Stimulated activated CD8-positive, alpha-beta memory T cell treated with anti-CD3 and anti-CD28 coated beads, Interleukin-12 subunit alpha, Interleukin-12 subunit beta, amount 100 ng/mL, for 1 hour (primary cell): ENCODE measurements around the gene SBK2.

Experiments
- DNase-seq: peaks from one replicate; pipeline ENCODE4 v3.0.0-alpha.2; 2020; ENCODE audit warnings: low read depth

Gene SBK2

DNA sequence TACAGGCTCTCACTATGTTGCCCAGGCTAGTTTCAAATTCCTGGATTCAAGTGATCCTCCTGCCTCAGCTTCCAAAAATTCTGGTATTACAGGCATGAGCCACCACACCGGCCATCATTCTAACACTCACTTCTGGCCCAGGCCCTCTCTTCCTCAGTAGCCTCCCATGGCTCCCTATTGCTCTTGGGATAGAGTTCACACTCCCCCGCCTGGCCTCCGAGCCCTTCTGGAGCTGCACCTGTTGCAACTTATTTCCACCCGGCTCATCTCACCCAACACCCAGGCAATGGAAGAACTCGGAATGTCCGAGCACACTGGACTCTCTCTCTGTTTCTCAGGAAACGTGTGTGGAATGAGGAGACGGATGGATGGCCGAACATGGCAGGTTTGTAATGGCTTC lies 17.4 kb upstream of the SBK2 start:
- DNase-seq: no peak

DNA sequence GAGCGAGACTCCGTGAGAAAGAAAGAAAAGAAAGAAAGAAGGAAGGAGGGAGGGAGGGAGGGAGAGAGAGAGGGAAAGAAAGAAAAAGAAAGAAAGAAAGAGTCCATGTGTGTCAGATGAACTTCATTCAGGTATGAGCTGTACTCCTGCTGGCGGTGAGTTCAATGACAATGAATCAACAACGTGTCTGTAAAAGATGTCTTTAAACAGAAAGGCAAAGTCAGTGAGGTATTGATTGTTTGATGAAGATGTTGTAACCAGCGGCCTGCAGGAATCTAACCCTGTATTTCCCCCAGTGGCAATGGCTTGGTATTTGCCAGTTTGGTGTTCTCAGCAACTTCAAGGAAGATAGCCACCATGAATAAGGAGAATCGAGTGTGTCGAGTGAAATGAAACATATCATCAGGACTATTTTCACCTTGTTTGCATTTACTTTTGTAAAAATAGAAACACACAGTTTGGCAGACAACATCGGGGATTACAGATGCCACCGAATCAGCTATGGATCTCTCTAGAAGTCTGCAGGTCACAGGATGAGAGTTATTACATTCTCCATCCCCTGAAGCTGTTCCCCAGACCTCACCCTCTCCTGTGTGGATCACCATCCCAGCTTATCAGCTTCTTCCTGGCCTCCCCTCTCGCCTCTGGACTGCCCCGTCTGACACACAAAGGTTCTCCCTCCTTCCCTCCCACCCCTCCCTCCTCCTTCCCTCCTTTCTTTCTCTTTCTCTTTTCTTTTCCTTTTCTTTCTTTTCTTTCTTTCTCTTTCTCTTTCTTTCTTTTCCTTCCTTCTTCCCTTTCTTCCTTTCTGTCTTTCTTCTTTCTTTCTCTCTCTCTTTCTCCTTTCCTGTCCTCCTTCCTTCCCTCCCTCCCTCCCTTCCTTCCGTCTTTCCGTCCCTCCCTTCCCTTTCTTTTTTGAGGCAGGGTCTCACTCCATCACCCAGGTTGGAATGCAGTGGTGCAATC lies 16.6 kb upstream of the SBK2 start:
- no peak for DNase-seq

DNA sequence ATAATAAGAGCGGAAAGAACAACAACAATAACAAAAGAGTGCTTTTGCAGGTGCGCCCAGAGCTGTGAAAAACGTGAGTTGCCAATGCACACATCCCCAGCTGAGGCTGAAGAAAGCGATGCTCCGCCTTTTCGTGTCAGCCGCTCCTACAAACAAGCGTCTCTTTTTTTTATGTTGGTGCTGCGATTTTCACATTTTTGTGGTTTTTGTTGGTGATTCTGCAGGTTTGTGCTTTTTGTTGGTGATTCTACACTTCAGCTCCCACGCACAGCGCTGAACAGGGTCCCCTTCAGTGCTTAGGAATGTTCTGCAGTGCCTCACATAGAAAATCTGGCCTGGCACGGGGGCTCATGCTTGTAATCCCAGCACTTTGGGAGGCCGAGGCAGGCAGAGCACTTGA lies 15.7 kb upstream of the SBK2 start:
- DNase-seq: no peak

DNA sequence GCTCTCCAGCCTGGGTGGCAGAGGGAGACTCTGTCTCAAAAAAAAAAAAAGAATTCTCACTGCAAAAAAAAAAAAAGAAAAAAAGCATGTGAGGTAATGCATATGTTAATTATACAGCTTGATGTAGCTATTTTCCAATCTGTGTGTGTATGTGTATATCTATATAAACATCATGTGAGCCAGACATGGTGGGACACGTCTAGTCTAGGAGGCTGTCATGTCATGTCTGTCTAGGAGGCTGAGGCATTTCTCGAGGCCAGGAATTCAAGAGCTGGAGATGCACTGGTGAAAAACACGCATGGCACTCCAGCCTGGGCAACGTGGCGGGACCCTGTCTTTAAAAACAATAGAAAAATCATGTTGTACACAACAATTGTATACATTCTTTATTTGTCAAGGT lies 15.3 kb upstream of the SBK2 start:
- DNase-seq: no peak

DNA sequence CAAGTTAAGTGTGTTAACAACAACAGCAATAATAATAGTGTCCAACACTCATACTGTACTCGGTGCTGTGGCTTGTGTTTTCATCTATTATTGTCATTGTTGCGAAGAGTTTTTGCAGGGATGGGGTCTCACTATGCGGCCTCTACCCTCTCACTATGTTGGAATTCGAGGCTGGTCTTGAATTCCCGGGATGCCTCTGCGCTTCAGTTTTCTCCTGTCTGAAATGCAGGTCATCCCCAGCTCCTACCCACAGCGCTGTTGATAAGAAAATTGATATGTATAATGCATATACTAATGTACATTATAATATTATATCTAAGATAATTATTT lies 13.4 kb upstream of the SBK2 start:
- DNase-seq: no peak

DNA sequence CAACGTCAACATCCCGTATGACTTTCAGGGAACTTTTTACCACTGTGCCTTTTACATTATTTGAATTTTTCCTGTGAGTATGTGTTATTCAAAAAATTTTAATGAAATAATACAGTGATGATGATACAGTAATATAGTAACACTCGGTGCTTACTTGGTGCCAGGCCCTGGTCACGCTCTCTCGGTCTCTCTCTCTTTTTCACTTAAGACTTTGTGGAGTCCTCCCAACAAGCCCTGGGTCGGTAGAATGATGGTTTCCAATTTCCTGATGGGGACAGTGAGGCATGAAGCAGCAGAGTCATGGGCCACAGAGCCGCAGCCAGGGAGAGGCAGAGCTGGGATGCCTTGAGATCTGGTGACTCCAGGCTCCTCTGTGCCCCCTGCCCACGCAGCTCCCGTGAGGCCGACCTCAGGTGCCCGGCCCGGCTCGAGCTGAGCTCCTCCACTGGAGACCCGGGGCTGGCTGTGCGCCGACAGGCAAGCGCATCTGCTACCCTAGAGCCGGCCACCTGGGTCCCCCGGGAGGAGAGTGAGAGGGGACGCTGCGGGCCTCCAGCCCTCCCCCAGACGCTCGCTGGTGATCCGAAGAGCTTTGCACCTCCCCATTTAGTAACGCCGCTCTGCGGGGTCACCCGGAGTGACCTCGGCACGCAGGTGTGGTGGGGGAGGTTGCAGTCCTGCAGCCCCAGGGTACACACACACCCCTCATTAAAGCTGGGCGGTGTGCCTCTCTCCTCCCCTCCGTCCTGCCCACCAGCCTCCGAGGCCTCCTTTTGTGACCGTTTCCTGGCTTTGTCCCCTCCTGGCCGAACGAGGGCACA lies 12.8 kb upstream of the SBK2 start:
- no peak for DNase-seq

DNA sequence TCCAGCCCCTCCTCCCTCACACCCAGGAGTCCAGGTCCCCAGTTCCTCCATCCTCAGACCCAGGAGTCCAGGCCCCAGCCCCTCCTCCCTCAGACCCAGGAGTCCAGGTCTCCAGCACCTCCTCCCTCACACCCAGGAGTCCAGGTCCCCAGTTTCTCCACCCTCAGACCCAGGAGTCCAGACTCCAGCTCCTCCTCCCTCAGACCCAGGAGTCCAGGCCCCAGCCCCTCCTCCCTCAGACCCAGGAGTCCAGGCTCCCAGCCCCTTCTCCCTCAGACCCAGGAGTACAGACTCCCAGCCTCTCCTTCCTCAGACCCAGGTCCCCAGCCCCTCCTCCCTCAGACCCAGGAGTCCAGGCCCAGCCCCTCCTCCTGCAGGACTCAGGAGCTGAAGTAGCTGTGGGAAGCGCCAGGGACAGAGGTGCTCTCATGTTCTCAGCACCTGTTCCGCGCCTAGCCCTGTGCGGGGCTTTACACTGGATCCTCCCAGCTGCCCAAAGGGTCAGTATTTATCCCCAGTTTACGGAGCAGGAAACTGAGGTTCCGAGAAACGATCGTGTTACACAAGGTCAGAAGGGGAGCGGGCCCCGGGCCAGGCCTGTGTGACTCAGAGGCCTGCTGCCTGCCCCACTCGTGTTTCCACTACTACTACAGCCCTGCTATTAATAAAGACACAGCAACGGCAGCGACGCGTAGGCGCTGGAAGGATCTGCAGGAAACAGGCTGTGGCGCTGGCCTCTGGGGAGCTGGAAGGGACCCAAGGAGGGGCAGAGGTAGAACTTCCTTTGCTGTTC lies 10.1 kb upstream of the SBK2 start:
- DNase-seq: no peak

DNA sequence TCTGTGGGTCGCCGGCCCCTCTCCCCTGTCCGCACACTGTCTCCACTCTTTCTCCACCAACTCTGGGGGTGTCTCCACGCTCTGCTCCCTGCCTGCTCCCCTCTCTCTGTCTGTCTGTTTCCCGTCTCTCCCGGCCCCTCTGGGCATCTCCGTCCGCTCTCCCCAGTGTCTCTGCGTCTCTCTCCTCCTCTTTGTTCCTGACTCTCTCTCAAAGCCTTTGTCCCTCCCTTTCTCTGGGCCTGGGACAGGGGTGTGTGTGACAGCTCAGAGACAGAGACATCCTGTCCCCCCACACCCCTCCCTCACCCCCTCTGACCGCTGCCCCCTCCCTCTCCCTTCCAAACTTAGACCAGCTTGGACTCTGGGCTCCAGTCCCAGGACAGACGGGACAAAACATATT lies 9.1 kb upstream of the SBK2 start:
- DNase-seq: no peak

DNA sequence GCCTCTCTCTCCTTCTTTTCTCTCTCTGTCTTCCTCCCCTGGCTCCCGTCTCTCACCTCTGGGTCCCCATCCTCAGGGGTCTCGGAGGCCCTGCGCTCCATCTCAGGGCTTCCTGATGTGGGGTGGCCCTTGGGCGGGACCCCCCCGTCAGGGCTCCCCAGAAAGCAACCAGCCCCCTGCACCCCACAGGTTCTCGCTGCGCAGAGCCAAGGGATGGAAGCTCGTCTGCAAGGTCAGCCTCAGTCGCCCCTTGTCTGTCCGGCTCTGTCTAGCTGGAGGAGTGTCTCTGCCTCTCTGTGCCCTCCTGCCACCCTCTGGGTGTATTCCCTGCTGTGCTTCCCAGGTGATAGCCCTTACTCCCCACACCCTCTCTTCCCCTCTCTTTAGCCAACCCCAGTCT lies 8.5 kb upstream of the SBK2 start, which contains the start of gene SBK3:
Gene SBK3, minus strand, starts transcription at position 101 of the 400 bp plus-strand sequence. Its CDS starts 0 bp downstream, at position 101.
- DNase-seq: no peak

DNA sequence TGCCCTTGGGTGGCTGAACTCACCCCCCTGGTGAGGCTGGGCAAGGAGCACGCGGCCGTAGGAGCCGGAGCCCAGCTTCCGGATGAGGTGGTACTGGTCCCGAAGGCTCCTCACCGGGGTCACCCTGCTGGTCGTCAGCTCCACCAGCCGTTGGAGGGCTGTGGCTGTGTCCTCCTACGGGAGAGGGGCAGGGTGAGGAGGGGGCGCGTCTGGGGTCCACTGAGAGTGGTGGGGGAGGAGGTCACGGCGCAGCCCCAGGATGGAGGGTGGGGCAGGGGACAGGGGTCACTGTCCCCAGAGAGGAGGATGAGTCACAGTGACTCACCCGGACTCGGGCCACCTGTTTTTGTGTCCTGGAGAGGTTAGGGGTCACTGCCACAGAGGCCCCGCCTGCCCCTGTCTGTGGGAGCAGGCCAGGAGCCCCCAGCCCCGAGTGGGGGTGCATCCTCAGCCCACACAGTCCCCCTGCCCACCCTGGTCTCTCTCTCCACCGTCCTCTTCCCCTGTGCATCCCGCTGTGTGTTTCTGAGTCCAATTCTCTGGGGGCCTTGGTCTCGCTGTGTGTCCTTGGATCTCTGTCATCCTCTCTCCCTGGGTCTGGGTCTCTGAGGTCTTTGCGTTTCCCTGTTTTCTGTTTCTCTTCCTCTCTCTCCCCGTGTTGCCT lies 8.0 kb upstream of the SBK2 start:
- no peak for DNase-seq

DNA sequence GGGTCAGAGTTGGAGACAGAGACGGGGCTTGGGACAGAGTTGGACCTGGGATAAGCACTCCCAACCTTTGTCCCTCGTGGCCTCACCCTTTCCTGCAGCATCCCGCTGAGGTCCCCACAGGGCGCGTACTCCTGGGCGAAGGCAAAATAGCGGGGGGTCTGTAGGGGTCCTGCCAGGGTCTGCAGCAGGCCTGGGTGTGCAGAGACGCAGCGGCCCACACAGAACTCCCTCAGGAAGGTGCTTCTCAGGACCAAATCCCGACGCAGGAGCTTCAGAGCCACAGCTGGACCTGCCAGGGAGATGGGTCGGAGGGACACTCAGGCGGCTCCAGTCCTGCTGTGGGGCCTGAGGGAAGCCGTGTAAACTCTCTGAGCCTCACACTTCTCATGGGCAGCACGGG lies 7.1 kb upstream of the SBK2 start:
- DNase-seq: no peak

DNA sequence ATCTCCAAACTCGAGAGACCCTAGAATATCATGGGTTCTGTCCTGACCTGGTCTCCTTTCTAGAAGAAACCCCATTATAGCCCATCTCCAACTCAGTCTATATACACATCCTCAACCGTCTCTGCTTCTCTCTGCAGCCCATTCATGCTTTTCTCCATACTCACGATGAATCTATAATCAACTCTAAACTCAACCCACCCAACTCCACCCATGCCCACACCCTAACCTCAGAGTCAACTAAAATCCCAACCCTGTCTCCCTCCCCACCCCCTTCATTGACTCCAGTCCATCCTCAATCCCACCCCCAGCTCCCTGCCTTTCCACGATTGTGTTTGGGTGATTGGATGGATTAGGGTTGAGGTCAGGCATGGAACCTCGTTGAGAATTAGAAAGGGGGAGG lies 6.6 kb upstream of the SBK2 start:
- no peak for DNase-seq

DNA sequence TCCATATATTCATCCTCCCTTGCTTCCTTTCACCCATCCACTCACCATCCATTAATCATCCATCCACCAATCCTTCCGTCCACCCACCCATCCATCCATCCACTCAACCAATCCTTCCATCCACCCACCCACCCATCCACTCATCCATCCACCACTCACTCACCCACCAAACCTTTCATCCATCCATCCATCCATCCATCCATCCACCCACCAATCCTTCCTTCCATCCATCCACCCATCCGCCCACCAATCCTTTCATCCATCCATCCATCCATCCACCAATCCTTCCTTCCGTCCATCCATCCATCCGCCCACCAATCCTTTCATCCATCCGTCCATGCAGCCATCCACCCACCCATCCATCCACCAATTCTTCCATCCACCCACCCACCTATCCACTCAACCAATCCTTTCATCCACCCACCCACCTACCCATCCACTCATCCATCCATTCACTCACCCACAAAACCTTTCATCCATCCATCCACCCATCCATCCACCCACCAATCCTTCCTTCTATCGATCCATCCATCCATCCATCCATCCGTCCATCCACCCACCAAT lies 5.4 kb upstream of the SBK2 start:
- DNase-seq: no peak

DNA sequence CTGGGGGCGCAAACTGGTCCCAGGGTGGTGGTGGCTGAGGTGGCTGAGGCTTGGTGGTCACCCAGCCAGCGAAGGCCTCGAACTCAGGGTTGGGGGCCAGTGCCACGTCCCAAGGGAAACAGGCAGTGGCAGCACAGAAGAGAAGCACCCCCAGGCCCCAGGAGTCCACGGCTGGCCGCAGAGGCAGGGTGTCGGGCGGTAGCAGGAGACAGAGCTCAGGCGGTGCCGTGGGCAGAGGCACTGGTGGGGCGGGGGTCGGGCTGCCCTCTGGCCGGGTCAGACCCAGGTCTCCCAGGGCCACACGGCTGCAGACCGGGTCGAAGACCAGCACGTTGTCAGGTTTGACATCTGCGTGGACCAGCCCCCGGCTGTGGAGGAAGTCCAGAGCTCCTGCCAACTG lies 4.2 kb upstream of the SBK2 start:
- DNase-seq: no peak

DNA sequence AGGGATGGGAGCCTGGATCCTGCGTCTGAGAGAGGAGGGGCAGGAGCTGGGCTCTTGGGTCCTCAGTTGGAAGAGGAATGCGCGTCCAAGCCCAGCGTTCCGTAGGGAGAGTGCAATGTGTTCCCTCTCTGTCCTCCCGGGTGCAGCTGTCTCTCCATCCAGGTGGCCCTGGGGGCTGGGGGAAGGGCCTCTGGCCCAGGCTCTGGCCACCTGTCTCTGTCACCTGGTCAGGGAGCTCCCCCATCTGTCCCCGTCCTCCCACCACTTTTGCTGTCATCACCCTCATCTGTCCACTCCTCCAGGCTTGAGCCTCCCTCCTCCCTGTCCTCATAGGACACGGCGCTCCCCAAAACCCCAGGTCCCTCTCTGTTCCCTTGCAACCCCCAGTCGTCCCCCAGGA lies 3.7 kb upstream of the SBK2 start:
- DNase-seq: no peak

DNA sequence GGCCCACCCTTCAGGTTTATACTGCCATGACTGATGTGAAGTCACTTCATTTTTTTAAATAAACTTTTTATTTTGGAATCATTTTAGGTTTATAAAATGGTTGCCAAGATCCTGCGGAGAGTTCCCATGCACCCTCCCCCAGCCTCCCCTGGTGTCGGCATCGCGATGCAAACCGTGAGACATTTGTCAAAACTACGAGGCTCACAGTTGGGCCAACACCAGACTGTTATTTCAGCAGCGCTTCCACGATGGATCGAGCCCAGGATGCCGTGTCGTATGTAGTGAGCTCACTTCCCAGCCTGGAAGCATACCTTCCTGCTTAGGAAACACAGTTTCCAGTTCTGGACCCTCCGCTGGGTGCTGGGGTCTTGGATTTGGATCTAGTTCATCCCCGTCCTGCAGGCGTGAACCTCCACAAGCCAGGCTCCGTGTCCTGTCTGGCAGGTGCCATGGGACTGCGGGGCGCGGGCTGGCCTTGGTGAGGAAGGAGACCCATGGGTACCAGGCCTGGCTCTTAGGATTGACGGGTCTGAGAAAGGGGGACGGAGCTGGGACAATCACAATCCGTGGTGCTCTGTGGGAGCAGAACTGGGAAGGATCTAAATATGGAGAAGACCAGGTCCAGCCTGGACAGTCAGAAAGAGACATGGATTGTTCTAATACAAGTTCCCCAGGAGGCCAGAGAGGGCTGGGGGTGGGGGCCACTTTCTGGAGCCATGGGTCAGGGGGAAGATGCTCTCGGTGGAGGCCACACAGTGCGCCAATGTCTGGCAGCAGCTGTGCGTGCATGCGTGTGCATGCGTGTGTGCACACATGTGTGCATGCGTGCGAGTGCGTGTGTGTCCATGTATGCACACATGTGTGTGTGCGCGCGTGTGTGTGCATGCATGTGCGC lies 2.4 kb upstream of the SBK2 start:
- DNase-seq: no peak

DNA sequence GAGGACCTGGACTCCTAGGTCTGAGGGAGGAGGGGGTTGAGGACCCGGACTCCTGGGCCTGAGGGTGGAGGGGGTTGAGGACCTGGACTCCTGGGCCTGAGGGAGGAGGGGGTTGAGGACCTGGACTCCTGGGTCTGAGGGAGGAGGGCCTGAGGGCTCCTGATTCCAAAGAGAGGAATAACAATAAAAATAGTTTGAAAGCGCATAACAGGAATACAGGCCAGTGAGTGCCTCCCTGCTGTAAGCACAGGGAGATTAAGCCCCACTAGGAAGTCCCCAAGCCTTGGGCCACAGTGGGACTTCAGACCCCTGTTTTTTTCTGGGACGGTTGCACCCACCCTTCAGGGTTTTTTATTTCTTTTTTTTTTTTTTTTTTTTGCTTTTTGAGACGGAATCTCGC lies 1.2 kb upstream of the SBK2 start:
- DNase-seq: no peak

DNA sequence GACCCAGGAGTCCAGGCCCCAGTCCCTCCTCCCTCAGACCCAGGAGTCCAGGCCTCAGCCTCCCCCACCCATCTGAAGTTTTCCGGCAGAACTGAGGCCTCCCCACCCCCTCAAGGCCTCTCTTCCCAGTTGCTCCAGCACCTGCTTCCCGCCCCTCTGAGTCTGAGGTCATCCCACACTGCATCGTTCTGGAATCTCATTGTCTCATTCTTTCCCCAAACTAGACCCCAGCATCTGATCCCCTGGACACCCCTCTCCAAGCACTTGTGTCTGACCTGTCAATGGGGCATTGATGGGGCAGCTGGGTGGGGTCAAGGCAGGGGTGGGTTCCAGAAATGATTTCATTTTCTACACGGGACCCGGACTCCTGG lies 793 bp upstream of the SBK2 start:
- no peak for DNase-seq

DNA sequence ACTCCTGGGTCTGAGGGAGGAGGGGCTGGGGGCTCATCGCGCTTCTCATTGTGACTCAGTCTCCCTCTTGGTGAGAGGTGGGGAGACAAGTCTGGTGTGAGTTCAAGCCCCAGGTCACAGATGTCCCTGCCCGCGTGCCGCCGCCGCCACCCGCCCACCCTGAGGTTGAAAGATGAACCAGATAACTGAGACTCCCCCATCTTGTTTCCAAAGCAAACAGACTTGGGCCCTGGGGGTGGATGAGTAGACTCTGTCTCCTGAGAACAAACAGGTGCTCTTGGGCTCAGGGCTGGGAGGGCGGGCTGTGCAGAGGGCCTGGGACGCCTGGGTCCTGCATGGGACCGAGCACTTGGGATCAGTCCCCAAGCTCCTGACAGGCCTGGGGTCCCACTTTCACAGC lies 567 bp downstream of the SBK2 start:
- DNase-seq: no peak

DNA sequence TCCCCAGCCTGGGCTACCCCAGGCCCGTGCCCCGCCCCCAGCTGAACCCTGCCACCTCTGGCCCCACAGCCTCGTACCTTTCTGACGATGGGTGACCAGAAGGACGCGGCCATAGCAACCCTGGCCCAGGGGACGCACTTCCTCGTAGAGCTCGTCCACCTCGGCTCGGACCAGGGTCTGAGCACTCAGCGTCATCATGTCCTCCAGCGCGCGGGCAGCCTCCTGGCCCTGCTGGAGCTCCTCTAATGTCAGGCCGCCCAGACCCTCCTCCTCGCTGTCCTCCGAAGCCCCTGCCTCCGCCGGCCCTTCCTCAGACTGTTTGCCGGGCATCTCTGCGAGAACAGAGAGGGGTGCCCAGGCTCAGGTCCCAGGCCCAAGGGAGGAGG lies 975 bp downstream of the SBK2 start:
- DNase-seq: no peak
